GM12878 (cell line): Measurements from ENCODE around the gene SPRED3.

ENCODE experiments used
- HDAC2 ChIP-seq: fragments of 200-600 bp; sonication (generic); IDR thresholded peaks from 2 replicates; pipeline ENCODE4 v1.6.1; 2017
- LARP7 ChIP-seq: fragments of 450-650 bp; IDR thresholded peaks from 2 replicates; pipeline ENCODE4 v1.6.1; 2017; ENCODE audit warnings: mild to moderate bottlenecking
- POLR2A ChIP-seq: IDR thresholded peaks from 2 replicates; pipeline ENCODE4 v1.6.1; 2011; ENCODE audit warnings: low read depth, mild to moderate bottlenecking, low read length
- ZNF207 ChIP-seq: fragments of 450-650 bp; IDR thresholded peaks from 2 replicates; pipeline ENCODE4 v1.6.1; 2014; ENCODE audit warnings: antibody characterized with exemption, mild to moderate bottlenecking, borderline replicate concordance
- ZNF384 ChIP-seq: IDR thresholded peaks from 2 replicates; pipeline ENCODE4 v1.6.1; 2012; ENCODE audit warnings: low read depth, mild to moderate bottlenecking, low read length, improper control_type of control experiment, borderline replicate concordance

GRCh38 chr19:38391911-38392464 is 3.5 kb downstream of the SPRED3 start:
- TF ChIP-seq ZNF384 (no peak), HDAC2 (no peak), LARP7 (no peak), POLR2A (no peak), ZNF207 (no peak)
